Measurements from ENCODE around the gene SNX5.

SNX5 gene

GRCh38 chr20:17976305-17976704 is 7.7 kb upstream of the SNX5 start:
- TF ChIP-seq CTCF (IDR thresholded peaks at IDR 0.05; ENCODE audit: control insufficient read depth, insufficient read depth, low read depth, low read length, missing control alignments), result no peak
- DNase-seq (ENCODE audit: low read depth), result no peak
- H3K4me3 ChIP-seq (ENCODE audit: control insufficient read depth, low read depth, low read length), result no peak overlapping the region

GRCh38 chr20:17972121-17972520 is 3.5 kb upstream of the SNX5 start:
- no peak for TF ChIP-seq CTCF (IDR thresholded peaks at IDR 0.05; ENCODE audit: control insufficient read depth, insufficient read depth, low read depth, low read length, missing control alignments)
- DNase-seq (ENCODE audit: low read depth), result no peak
- H3K4me3 ChIP-seq (ENCODE audit: control insufficient read depth, low read depth, low read length), result no peak overlapping the region

GRCh38 chr20:17971300-17972013 is 2.9 kb upstream of the SNX5 start:
- no peak for TF ChIP-seq CTCF (IDR thresholded peaks at IDR 0.05; ENCODE audit: control insufficient read depth, insufficient read depth, low read depth, low read length, missing control alignments)
- no peak for DNase-seq (ENCODE audit: low read depth)
- peak overlapping the region; percentile 23 for H3K4me3 ChIP-seq (ENCODE audit: control insufficient read depth, low read depth, low read length)

GRCh38 chr20:17969884-17970409 is 1.4 kb upstream of the SNX5 start:
- no peak for DNase-seq (ENCODE audit: low read depth)
- no peak for TF ChIP-seq CTCF (IDR thresholded peaks at IDR 0.05; ENCODE audit: control insufficient read depth, insufficient read depth, low read depth, low read length, missing control alignments)
- peak overlapping the region; percentile 92 for H3K4me3 ChIP-seq (ENCODE audit: control insufficient read depth, low read depth, low read length)

GRCh38 chr20:17969278-17969883 is 787 bp upstream of the SNX5 start:
- H3K4me3 ChIP-seq (ENCODE audit: control insufficient read depth, low read depth, low read length), result peak overlapping the region; percentile 92
- no peak for TF ChIP-seq CTCF (IDR thresholded peaks at IDR 0.05; ENCODE audit: control insufficient read depth, insufficient read depth, low read depth, low read length, missing control alignments)
- DNase-seq (ENCODE audit: low read depth), result no peak

GRCh38 chr20:17967521-17968365 is 851 bp downstream of the SNX5 start:
- DNase-seq (ENCODE audit: low read depth), result no peak
- peak overlapping the region; percentile 92 for H3K4me3 ChIP-seq (ENCODE audit: control insufficient read depth, low read depth, low read length)
- TF ChIP-seq CTCF (IDR thresholded peaks at IDR 0.05; ENCODE audit: control insufficient read depth, insufficient read depth, low read depth, low read length, missing control alignments), result no peak
